Right ventricle myocardium inferior (tissue), 1 donor: ENCODE measurements around the gene MS4A10. TPM values are rescaled to one million over a fixed set of nuclear protein-coding genes. Genes with fewer than 3 reads are reported as not detected.
A peak's percentile ranks its signal among the peaks of the same experiment; 100 is the strongest.

ENCODE experiments used
- ATAC-seq: fragments of 200-7000 bp; cut with Tn5 transposase; one replicate; pipeline ENCODE4 v1.9.1; 2020; ENCODE audit warnings: mild to moderate bottlenecking, moderate library complexity
- DNase-seq: peaks from one replicate; pipeline ENCODE4 v3.0.0; 2021; ENCODE audit errors: missing footprints
- intact Hi-C: fragments of 100-400 bp; cut with DNase I; formaldehyde crosslinking; loops from one replicate; pipeline ENCODE4 v1.11.0; 2022
- total RNA-seq: library from RNA; stranded (reverse); fragmentation: NEBNext Ultra II Directional; extraction: Animal tissue kit (Norgen Biotek cat#: 25700); gene quantifications from one replicate; pipeline ENCODE4 v1.2.1, GENCODE V29; 2021
- donor health status: DM: no; HTN: yes; CAD: no; lungs with severe emphysema.

The MS4A10 gene
- total RNA-seq, 1 donor from 2014 or later, result not detected

- DNase-seq (peak; percentile 98), ATAC-seq (peak; percentile 95)
- intact Hi-C loops, result no loop called here
These were observed 56.9 kb downstream of the MS4A10 start, which contains the start of gene CCDC86 for GRCh38 chr11:60841797-60842667. CCDC86 (plus strand) TSS chr11:60842113; CDS start chr11:60842125, 12 bp downstream.

GRCh38 chr11:60842668-60843600 lies 57.8 kb downstream of the MS4A10 start:
- ATAC-seq (no peak), DNase-seq (no peak)
- intact Hi-C loops, result no loop called here

- intact Hi-C loops, result no loop called here
- DNase-seq (no peak), ATAC-seq (no peak)
These were observed 59.1 kb downstream of the MS4A10 start for GRCh38 chr11:60844045-60844869.

- intact Hi-C loops, result no loop called here
- ATAC-seq, result no peak
- DNase-seq, result no peak
These were observed 59.7 kb downstream of the MS4A10 start for GRCh38 chr11:60844870-60845221.

GRCh38 chr11:60845338-60845737 lies 60.2 kb downstream of the MS4A10 start:
- intact Hi-C loops, result no loop called here
- ATAC-seq, result no peak
- DNase-seq, result no peak

- no peak for ATAC-seq
- intact Hi-C loops, result no loop called here
- no peak for DNase-seq
These were observed 62.1 kb downstream of the MS4A10 start for GRCh38 chr11:60847281-60847680.

GRCh38 chr11:60847896-60848295 lies 62.8 kb downstream of the MS4A10 start:
- intact Hi-C loops, result no loop called here
- DNase-seq (no peak), ATAC-seq (no peak)

GRCh38 chr11:60848714-60849151 lies 63.6 kb downstream of the MS4A10 start:
- no peak for DNase-seq
- ATAC-seq, result no peak
- intact Hi-C loops, result no loop called here

GRCh38 chr11:60849641-60850520 lies 64.7 kb downstream of the MS4A10 start:
- intact Hi-C loops, result no loop called here
- ATAC-seq (no peak), DNase-seq (no peak)

Other genes starting within 250 kb of the MS4A10 start
- not detected for gene MS4A8, start 85.7 kb upstream of the MS4A10 start, total RNA-seq
- gene MS4A18, start 60.6 kb upstream of the MS4A10 start, total RNA-seq, result not detected
- gene MS4A15, start 28.5 kb upstream of the MS4A10 start, total RNA-seq, result not detected
- gene CCDC86, start 56.8 kb downstream of the MS4A10 start, total RNA-seq, result 9.3 TPM
- 2.4 TPM for gene PTGDR2, start 70.6 kb downstream of the MS4A10 start, total RNA-seq
- 0.14 TPM for gene ZP1, start 82.2 kb downstream of the MS4A10 start, total RNA-seq
- gene PRPF19, start 121.3 kb downstream of the MS4A10 start, total RNA-seq, result 41.1 TPM
- 97.5 TPM for gene TMEM109, start 128.8 kb downstream of the MS4A10 start, total RNA-seq
- gene TMEM132A, start 139.1 kb downstream of the MS4A10 start, total RNA-seq, result 6.3 TPM
- gene SLC15A3, start 166.8 kb downstream of the MS4A10 start, total RNA-seq, result 20.8 TPM
- gene CD6, start 186.3 kb downstream of the MS4A10 start, total RNA-seq, result 0.22 TPM